Peyer's patch (tissue), 4 donors: Measurements from ENCODE around the gene VCL. TPM values are rescaled to one million over a fixed set of nuclear protein-coding genes. Genes with fewer than 3 reads are reported as not detected.

Source experiments
- DNase-seq, 3 donors: peaks; one replicate each; pipeline ENCODE4 v3.0.0-alpha.2; 2017 to 2019
- H3K27ac ChIP-seq, 4 donors: fragments of 200-600 bp; sonication (generic); one replicate each; pipeline ENCODE4 v1.5.1; 2016 to 2019
- H3K27me3 ChIP-seq, 2 donors: fragments of 200-600 bp; sonication (generic); one replicate each; pipeline ENCODE4 v1.5.1; 2019
- H3K36me3 ChIP-seq, 3 donors: fragments of 200-600 bp; sonication (generic); one replicate each; pipeline ENCODE4 v1.5.1; 2016 to 2019
- H3K4me1 ChIP-seq, 4 donors: fragments of 200-600 bp; sonication (generic); one replicate each; pipeline ENCODE4 v1.5.1; 2016 to 2019
- H3K4me3 ChIP-seq, 4 donors: fragments of 200-600 bp; sonication (generic); 1 replicate in 3 of 4; 2 replicates in 1 of 4; pipeline ENCODE4 v1.5.1; 2016 to 2019; ENCODE audit warnings: mild to moderate bottlenecking in 1 of 4
- H3K9me3 ChIP-seq, 4 donors: fragments of 200-600 bp; sonication (generic); one replicate each; pipeline ENCODE4 v1.5.1; 2016 to 2019; ENCODE audit warnings: mild to moderate bottlenecking in 1 of 4
- POLR2A ChIP-seq, 2 donors: fragments of 450-650 bp; IDR thresholded peaks; one replicate each; pipeline ENCODE4 v1.5.1; 2017; ENCODE audit warnings: antibody characterized with exemption in 2 of 2, mild to moderate bottlenecking in 2 of 2, moderate library complexity in 2 of 2
- total RNA-seq, 4 donors: library from RNA; depleted of rRNA; stranded (reverse); fragments of >200 nt; gene quantifications; one replicate each; pipeline ENCODE4 v1.1.0, GENCODE V29; 2016
- TF ChIP-seq, protein P1 (sequence below), 6 experiments: fragments of 450-650 bp in 4 of 6; fragments of 200-600 bp in 2 of 6; sonication (generic) in 1 of 6; IDR thresholded peaks; one replicate each; pipeline ENCODE4 v1.5.1; 2017 to 2019; ENCODE audit warnings: antibody characterized with exemption in 6 of 6, mild to moderate bottlenecking in 3 of 6, moderate library complexity in 1 of 6

Gene VCL
- total RNA-seq, 4 donors from 2014 or later: 36.3 to 103 (median 61.4) TPM

DNA sequence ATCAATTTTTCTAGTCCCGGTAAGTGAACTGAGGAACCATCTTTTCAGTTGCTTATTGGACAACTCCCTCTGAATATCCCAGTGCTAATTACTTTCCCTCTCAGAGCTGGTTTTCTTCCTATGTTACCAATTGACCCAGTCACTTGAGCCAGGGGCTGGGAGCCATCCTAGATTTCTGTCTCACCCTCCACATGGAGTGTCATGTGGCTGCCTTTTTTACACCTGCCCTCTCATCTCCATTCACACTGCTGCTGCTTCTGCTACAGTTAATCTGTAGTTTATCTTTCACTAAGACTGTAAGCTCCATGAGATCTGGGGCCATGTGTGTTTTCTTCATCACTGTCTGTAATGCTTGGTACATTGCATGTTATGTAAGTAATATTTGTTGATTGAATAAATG is 35.8 kb downstream of the VCL start:
- no peak overlapping the region for H3K27ac ChIP-seq
- H3K4me1 ChIP-seq: no peaks in the 10 kb centered on the region
- H3K9me3 ChIP-seq: no peaks in the 10 kb centered on the region
- no peak for TF ChIP-seq POLR2A (IDR thresholded peaks at IDR 0.05)
- no peak for DNase-seq
- no peak overlapping the region for H3K4me3 ChIP-seq
- no peaks in the 10 kb centered on the region for H3K36me3 ChIP-seq
- no peaks in the 10 kb centered on the region for H3K27me3 ChIP-seq

DNA sequence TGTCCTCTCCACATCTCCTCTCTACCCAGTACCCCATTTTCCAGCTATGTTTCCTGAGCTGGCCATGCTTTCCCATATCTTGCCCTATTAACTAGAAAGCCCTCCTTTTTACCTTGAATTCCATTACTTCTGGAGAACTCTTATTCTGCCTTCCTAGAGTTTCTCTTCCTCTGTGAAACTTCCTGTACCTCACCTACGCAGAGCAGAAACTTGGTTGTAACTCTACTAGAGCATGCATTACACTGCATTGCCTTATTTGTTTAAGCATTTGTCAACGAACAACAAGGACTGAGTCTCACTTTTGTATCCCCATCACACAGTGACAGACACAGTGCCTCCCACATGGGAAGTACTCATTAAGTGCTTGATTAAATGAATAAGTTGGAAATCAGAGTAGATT is 36.4 kb downstream of the VCL start:
- Histone ChIP-seq H3K9me3 (no peaks in the 10 kb centered on the region), H3K36me3 (no peaks in the 10 kb centered on the region), H3K27me3 (no peaks in the 10 kb centered on the region), H3K4me3 (no peak overlapping the region), H3K27ac (no peak overlapping the region), H3K4me1 (no peaks in the 10 kb centered on the region)
- no peak for TF ChIP-seq POLR2A (IDR thresholded peaks at IDR 0.05)
- DNase-seq: no peak

DNA sequence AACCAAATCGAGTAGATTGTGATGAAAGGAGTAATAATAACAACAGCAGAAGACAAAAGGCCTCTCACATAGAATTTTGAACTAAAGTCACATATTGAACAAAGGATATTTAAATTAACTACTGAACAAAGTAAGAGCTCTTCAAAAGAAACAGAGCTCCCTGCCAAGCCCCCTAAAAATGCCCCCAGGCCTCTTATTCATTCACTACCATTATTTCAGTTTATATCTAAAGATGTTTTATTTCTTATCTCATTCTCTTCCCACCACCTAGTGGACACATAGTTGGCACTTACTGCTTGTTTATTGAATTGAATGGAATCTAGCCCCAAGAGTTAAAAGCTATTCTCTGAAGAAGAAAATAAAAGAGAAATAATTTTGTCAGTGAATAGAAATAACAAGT is 37.4 kb downstream of the VCL start:
- H3K36me3 ChIP-seq: no peaks in the 10 kb centered on the region
- H3K27ac ChIP-seq: no peak overlapping the region

DNA sequence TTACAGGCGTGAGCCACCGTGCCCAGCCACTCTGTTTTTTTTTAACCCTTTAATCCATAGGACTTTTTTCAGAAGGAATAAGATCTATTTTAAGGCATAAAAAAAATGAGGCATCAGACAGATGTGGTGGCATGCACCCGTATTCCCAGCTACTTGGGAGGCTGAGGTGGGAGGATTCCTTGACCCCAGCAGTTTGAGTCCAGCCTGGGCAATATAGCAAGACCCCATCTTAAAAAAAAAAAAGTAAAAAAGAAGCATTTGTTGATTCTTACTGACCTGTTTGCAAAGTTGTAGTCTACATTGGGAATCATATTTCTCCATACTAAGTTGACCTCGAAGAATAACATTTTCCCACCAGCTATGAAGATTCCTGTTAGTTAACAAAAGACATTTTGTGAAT is 38.6 kb downstream of the VCL start:
- H3K36me3 ChIP-seq: no peaks in the 10 kb centered on the region
- no peaks in the 10 kb centered on the region for H3K27me3 ChIP-seq
- TF ChIP-seq, protein P1, sequence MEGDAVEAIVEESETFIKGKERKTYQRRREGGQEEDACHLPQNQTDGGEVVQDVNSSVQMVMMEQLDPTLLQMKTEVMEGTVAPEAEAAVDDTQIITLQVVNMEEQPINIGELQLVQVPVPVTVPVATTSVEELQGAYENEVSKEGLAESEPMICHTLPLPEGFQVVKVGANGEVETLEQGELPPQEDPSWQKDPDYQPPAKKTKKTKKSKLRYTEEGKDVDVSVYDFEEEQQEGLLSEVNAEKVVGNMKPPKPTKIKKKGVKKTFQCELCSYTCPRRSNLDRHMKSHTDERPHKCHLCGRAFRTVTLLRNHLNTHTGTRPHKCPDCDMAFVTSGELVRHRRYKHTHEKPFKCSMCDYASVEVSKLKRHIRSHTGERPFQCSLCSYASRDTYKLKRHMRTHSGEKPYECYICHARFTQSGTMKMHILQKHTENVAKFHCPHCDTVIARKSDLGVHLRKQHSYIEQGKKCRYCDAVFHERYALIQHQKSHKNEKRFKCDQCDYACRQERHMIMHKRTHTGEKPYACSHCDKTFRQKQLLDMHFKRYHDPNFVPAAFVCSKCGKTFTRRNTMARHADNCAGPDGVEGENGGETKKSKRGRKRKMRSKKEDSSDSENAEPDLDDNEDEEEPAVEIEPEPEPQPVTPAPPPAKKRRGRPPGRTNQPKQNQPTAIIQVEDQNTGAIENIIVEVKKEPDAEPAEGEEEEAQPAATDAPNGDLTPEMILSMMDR (IDR thresholded peaks at IDR 0.05): no peak
- TF ChIP-seq POLR2A (IDR thresholded peaks at IDR 0.05): no peak
- no peak overlapping the region for H3K4me3 ChIP-seq
- DNase-seq: no peak
- H3K27ac ChIP-seq: no peak overlapping the region
- no peaks in the 10 kb centered on the region for H3K4me1 ChIP-seq
- H3K9me3 ChIP-seq: no peaks in the 10 kb centered on the region

More for the DNA sequence above, 37.4 kb downstream of the VCL start:
- Histone ChIP-seq H3K4me1 (no peaks in the 10 kb centered on the region), H3K4me3 (no peak overlapping the region), H3K27me3 (no peaks in the 10 kb centered on the region), H3K9me3 (no peaks in the 10 kb centered on the region)
- no peak for TF ChIP-seq POLR2A (IDR thresholded peaks at IDR 0.05)
- TF ChIP-seq, protein P1 (IDR thresholded peaks at IDR 0.05): peak in 2 of 6 experiments; percentile 21 to 23
- no peak for DNase-seq

DNA sequence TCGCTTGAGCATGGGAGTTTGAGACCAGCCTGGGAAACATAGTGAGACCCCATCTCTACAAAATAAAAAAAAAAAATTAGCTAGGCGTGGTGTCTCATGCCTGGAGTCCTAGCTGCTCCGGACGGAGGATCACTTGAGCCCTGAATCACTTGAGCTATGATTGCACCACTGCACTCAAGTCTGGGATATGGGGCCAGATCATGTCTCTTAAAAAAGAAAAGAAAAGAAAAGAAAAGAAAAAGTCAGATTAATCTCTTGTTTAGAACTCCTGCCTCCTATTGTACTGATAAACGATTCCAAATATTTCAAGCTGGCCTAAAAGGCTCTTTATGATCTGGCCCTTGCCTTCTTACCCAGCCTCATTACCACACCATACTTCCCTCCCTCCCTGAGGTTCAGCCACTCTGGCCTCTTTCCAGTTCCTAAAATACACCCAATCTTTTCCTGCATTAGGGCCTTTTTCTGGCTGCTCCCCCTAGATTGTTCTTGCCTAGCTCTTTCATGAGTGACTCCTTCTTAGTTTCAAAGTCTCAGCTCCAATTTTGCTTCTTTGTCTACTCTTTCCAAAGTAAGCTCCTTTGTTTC is 41.7 kb downstream of the VCL start:
- Histone ChIP-seq H3K27me3 (no peaks in the 10 kb centered on the region), H3K4me3 (no peak overlapping the region), H3K36me3 (peaks cover 0 to 13% (median 0%) of the 10 kb centered on the region in 3 donors), H3K4me1 (no peaks in the 10 kb centered on the region), H3K27ac (peak overlapping the region in 2 of 4 donors; percentile 32 to 55), H3K9me3 (no peaks in the 10 kb centered on the region)
- no peak for TF ChIP-seq POLR2A (IDR thresholded peaks at IDR 0.05)
- TF ChIP-seq, protein P1 (IDR thresholded peaks at IDR 0.05): no peak
- DNase-seq: no peak

DNA sequence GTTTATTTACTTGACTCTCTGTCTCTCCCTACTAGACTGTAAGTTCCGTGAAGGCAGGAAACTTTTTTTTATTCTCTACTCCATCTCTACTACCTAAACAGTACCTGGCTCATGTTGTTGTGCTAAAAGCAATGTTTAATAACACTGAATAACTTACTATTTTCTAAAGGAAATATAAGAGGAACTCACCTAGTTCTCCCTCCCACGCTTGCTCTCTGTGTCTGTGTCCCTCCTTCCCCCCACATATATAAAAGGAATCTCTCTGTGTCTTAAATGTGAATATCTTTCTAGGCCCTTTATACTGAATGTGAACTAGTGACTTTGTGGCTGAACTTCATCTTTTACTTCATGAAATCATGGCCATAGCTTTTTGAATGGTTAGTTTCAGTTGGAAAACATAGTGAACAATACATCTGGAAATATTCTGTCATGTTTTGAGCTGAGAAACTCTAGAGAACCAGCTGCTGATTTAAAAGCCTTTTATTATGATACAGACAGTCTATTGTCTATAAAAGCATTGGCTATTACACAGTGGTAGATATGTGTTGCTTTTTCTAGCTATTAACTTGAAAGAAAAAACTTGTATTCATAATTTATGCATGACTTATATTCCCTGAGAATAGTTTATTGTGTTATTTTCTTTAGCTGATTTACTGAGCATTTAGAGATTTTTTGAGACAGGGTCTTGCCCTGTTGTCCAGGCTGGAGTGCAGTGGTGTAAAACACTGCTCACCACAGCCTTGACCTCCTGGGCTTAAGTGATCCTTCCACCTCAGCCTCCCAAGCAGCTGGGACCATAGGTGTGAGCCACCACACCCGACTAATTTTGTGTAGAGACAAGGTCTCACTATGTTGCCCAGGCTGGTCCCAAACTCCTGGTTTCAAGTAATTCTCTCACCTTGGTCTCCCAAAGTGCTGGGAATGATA is 42.5 kb downstream of the VCL start:
- no peak for DNase-seq
- TF ChIP-seq, protein P1 (IDR thresholded peaks at IDR 0.05): no peak
- no peak for TF ChIP-seq POLR2A (IDR thresholded peaks at IDR 0.05)
- Histone ChIP-seq H3K4me1 (no peaks in the 10 kb centered on the region), H3K4me3 (no peak overlapping the region), H3K36me3 (peaks cover 0 to 20% (median 0%) of the 10 kb centered on the region in 3 donors), H3K27me3 (no peaks in the 10 kb centered on the region), H3K9me3 (no peaks in the 10 kb centered on the region), H3K27ac (peak overlapping the region in 1 of 4 donors; percentile 55)
